Measurements from ENCODE around the gene DEUP1. TPM values are rescaled to one million over a fixed set of nuclear protein-coding genes. Genes with fewer than 3 reads are reported as not detected.

The DEUP1 gene
- total RNA-seq, 4 donors from 2014 or later, result 0.78 to 1.1 TPM; not detected in 2

- Histone ChIP-seq H3K27me3 (no peaks in the 10 kb centered on the region), H3K9me3 (no peaks in the 10 kb centered on the region), H3K4me3 (replicated peaks in 1 of 3) (peak overlapping the region in 2 of 3 donors; percentile 25 to 40), H3K4me1 (peaks cover 0 to 4% of the 10 kb centered on the region in 2 donors), H3K27ac (no peak overlapping the region), H3K36me3 (no peaks in the 10 kb centered on the region)
- DNase-seq, result peak; percentile 36 to 41
- 6% methylated on average over 15 to 16 of the region's 16 CpGs for WGBS, 2 donors
- TF ChIP-seq, protein P1, sequence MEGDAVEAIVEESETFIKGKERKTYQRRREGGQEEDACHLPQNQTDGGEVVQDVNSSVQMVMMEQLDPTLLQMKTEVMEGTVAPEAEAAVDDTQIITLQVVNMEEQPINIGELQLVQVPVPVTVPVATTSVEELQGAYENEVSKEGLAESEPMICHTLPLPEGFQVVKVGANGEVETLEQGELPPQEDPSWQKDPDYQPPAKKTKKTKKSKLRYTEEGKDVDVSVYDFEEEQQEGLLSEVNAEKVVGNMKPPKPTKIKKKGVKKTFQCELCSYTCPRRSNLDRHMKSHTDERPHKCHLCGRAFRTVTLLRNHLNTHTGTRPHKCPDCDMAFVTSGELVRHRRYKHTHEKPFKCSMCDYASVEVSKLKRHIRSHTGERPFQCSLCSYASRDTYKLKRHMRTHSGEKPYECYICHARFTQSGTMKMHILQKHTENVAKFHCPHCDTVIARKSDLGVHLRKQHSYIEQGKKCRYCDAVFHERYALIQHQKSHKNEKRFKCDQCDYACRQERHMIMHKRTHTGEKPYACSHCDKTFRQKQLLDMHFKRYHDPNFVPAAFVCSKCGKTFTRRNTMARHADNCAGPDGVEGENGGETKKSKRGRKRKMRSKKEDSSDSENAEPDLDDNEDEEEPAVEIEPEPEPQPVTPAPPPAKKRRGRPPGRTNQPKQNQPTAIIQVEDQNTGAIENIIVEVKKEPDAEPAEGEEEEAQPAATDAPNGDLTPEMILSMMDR (IDR thresholded peaks at IDR 0.05), result no peak
- TF ChIP-seq POLR2A (IDR thresholded peaks at IDR 0.05), result no peak
- intact Hi-C loops (cut with DNase I), result no loop called here
These were observed 551 bp upstream of the DEUP1 start for GRCh38 chr11:93329936-93330445.

GRCh38 chr11:93340223-93340622 is 9.7 kb downstream of the DEUP1 start:
- intact Hi-C loops (cut with DNase I), result no loop called here
- TF ChIP-seq POLR2A (IDR thresholded peaks at IDR 0.05), result no peak
- TF ChIP-seq, protein P1 (IDR thresholded peaks at IDR 0.05), result no peak
- Histone ChIP-seq H3K4me3 (replicated peaks in 1 of 3) (no peak overlapping the region), H3K27ac (no peak overlapping the region), H3K4me1 (no peaks in the 10 kb centered on the region), H3K9me3 (no peaks in the 10 kb centered on the region), H3K27me3 (no peaks in the 10 kb centered on the region), H3K36me3 (no peaks in the 10 kb centered on the region)
- 64 to 70% methylated on average over 2 of the region's 2 CpGs for WGBS, 2 donors
- DNase-seq, result no peak

DNA sequence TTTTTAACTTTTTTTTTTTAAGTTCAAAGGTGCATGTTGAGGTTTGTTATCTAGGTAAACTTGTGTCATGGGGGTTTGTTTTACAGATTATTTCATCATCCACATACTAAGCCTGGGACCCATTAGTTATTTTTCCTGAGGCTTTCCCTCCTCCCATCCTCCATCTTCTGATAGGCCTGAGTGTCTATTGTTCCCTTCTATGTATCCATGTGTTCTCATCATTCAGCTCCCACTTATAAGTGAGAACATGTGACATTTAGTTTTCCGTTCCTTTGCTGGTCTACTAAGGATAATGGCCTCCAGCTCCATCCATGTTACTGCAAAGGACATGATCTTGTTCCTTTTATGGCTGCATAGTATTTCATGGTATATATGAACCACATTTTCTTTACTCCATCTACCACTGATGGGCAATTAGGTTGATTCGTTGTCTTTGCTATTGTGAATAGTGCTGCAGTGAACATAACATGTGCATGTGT is 14.4 kb downstream of the DEUP1 start:
- no peaks in the 10 kb centered on the region for H3K27me3 ChIP-seq
- H3K9me3 ChIP-seq, result no peaks in the 10 kb centered on the region

DNA sequence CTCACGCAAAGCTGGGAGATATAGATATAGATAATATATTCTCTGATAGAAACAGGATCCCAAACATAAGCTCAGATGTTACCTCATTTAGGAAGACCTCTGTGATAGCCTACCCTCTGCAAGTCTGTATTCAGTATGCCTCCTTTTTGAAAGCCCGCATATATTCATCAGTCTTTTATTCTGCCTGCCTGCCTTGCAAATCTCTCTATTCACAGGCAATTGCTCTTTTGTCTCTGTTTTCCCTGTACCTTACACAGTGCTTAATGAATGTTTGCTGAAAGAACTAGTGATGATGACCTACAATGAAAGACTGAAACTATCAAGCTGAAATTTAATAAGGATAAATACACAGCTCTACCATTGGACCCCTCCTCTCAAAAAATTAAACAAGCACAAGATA is 18.4 kb downstream of the DEUP1 start:
- Histone ChIP-seq H3K4me1 (no peaks in the 10 kb centered on the region), H3K4me3 (replicated peaks in 1 of 3) (no peak overlapping the region), H3K27me3 (no peaks in the 10 kb centered on the region), H3K36me3 (no peaks in the 10 kb centered on the region), H3K9me3 (no peaks in the 10 kb centered on the region), H3K27ac (no peak overlapping the region)
- WGBS, 2 donors, result 88 to 91% methylated on average over 2 of the region's 2 CpGs
- DNase-seq, result no peak
- intact Hi-C loops (cut with DNase I), result no loop called here
- no peak for TF ChIP-seq POLR2A (IDR thresholded peaks at IDR 0.05)
- TF ChIP-seq, protein P1 (IDR thresholded peaks at IDR 0.05), result no peak

More for the DNA sequence above, 14.4 kb downstream of the DEUP1 start:
- H3K4me3 ChIP-seq (replicated peaks in 1 of 3), result no peak overlapping the region
- H3K27ac ChIP-seq, result no peak overlapping the region
- 96 to 97% methylated on average over 2 of the region's 2 CpGs for WGBS, 2 donors
- no peaks in the 10 kb centered on the region for H3K4me1 ChIP-seq
- no peaks in the 10 kb centered on the region for H3K36me3 ChIP-seq
- DNase-seq, result no peak
- TF ChIP-seq POLR2A (IDR thresholded peaks at IDR 0.05), result no peak
- TF ChIP-seq, protein P1 (IDR thresholded peaks at IDR 0.05), result no peak
- intact Hi-C loops (cut with DNase I), result no loop called here

DNA sequence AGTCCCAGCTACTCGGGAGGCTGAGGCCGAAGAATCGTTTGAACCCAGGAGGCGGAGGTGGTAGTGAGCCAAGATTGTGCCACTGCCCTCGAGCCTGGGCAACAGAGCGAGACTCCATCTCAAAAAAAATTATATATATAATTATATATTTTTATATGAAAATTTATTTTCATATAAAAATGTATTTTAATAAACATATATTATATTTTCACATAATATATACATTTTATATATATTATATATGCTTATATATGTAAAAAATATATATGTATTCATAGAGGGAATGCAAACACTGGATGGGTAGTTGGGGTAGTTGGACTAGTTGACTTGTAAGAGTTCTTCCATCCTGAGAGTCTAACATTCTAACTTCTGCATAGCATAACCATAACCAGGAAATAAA is 20.3 kb downstream of the DEUP1 start:
- Histone ChIP-seq H3K27me3 (no peaks in the 10 kb centered on the region), H3K9me3 (no peaks in the 10 kb centered on the region), H3K4me1 (no peaks in the 10 kb centered on the region), H3K36me3 (no peaks in the 10 kb centered on the region), H3K27ac (no peak overlapping the region), H3K4me3 (replicated peaks in 1 of 3) (no peak overlapping the region)
- DNase-seq, result no peak
- no peak for TF ChIP-seq POLR2A (IDR thresholded peaks at IDR 0.05)
- TF ChIP-seq, protein P1 (IDR thresholded peaks at IDR 0.05), result no peak
- intact Hi-C loops (cut with DNase I), result no loop called here
- 97% methylated on average over 6 of the region's 6 CpGs for WGBS, 2 donors
